Stimulated activated naive CD8-positive, alpha-beta T cell treated with anti-CD3 and anti-CD28 coated beads, Interleukin-15, Interleukin-2, amounts not matched to agents 100 ng/mL and 50 ng/mL, for 24 hours (primary cell): ENCODE data around the gene KLF9.

Experiments
- H3K27ac Mint-ChIP-seq: one replicate; pipeline ENCODE4 v1.8.0; 2021; ENCODE audit warnings: mild to moderate bottlenecking, mixed read lengths
- H3K27me3 Mint-ChIP-seq: one replicate; pipeline ENCODE4 v1.8.0; 2021; ENCODE audit warnings: mixed read lengths
- H3K36me3 Mint-ChIP-seq: one replicate; pipeline ENCODE4 v1.8.0; 2021; ENCODE audit warnings: low read depth, mixed read lengths
- H3K4me1 Mint-ChIP-seq: one replicate; pipeline ENCODE4 v1.8.0; 2021; ENCODE audit warnings: low read depth, mixed read lengths
- H3K4me3 Mint-ChIP-seq: one replicate; pipeline ENCODE4 v1.8.0; 2021; ENCODE audit warnings: mild to moderate bottlenecking, mixed read lengths
- H3K9me3 Mint-ChIP-seq: one replicate; pipeline ENCODE4 v1.8.0; 2021; ENCODE audit warnings: mixed read lengths

Gene KLF9

GRCh38 chr9:70413464-70413798 is 1.0 kb downstream of the KLF9 start:
- no peaks in the 10 kb centered on the region for H3K27me3 Mint-ChIP-seq
- peak overlapping the region; percentile 94 for H3K4me3 Mint-ChIP-seq
- no peaks in the 10 kb centered on the region for H3K9me3 Mint-ChIP-seq
- H3K27ac Mint-ChIP-seq, result peak overlapping the region; percentile 96
- H3K4me1 Mint-ChIP-seq, result peaks cover 57% of the 10 kb centered on the region
- no peaks in the 10 kb centered on the region for H3K36me3 Mint-ChIP-seq

- H3K9me3 Mint-ChIP-seq, result no peaks in the 10 kb centered on the region
- peak overlapping the region; percentile 99 for H3K27ac Mint-ChIP-seq
- no peaks in the 10 kb centered on the region for H3K36me3 Mint-ChIP-seq
- peak overlapping the region; percentile 92 for H3K4me3 Mint-ChIP-seq
- no peaks in the 10 kb centered on the region for H3K27me3 Mint-ChIP-seq
- peaks cover 57% of the 10 kb centered on the region for H3K4me1 Mint-ChIP-seq
Observed at GRCh38 chr9:70412832-70413463, 1.5 kb downstream of the KLF9 start.

GRCh38 chr9:70411930-70412831 is 2.3 kb downstream of the KLF9 start:
- H3K27me3 Mint-ChIP-seq, result no peaks in the 10 kb centered on the region
- H3K4me1 Mint-ChIP-seq, result peaks cover 64% of the 10 kb centered on the region
- peak overlapping the region; percentile 92 for H3K4me3 Mint-ChIP-seq
- peak overlapping the region; percentile 99 for H3K27ac Mint-ChIP-seq
- no peaks in the 10 kb centered on the region for H3K9me3 Mint-ChIP-seq
- H3K36me3 Mint-ChIP-seq, result no peaks in the 10 kb centered on the region

- no peaks in the 10 kb centered on the region for H3K27me3 Mint-ChIP-seq
- peaks cover 72% of the 10 kb centered on the region for H3K4me1 Mint-ChIP-seq
- no peaks in the 10 kb centered on the region for H3K36me3 Mint-ChIP-seq
- no peaks in the 10 kb centered on the region for H3K9me3 Mint-ChIP-seq
- peak overlapping the region; percentile 99 for H3K27ac Mint-ChIP-seq
- peak overlapping the region; percentile 92 for H3K4me3 Mint-ChIP-seq
Observed at GRCh38 chr9:70411121-70411929, 3.1 kb downstream of the KLF9 start.

GRCh38 chr9:70410368-70410767 is 4.1 kb downstream of the KLF9 start:
- Mint-ChIP-seq H3K9me3 (no peaks in the 10 kb centered on the region), H3K27ac (peak overlapping the region; percentile 99), H3K27me3 (no peaks in the 10 kb centered on the region), H3K36me3 (no peaks in the 10 kb centered on the region), H3K4me3 (peak overlapping the region; percentile 92), H3K4me1 (peaks cover 82% of the 10 kb centered on the region)

GRCh38 chr9:70409800-70410199 is 4.7 kb downstream of the KLF9 start:
- Mint-ChIP-seq H3K27me3 (no peaks in the 10 kb centered on the region), H3K4me3 (peak overlapping the region; percentile 92), H3K9me3 (no peaks in the 10 kb centered on the region), H3K27ac (peak overlapping the region; percentile 99), H3K4me1 (peaks cover 83% of the 10 kb centered on the region), H3K36me3 (no peaks in the 10 kb centered on the region)

- Mint-ChIP-seq H3K27ac (peak overlapping the region; percentile 68), H3K36me3 (no peaks in the 10 kb centered on the region), H3K4me3 (peak overlapping the region; percentile 7), H3K4me1 (peaks cover 80% of the 10 kb centered on the region), H3K27me3 (no peaks in the 10 kb centered on the region), H3K9me3 (no peaks in the 10 kb centered on the region)
Observed at GRCh38 chr9:70409280-70409679, 5.2 kb downstream of the KLF9 start.

- Mint-ChIP-seq H3K4me1 (peaks cover 81% of the 10 kb centered on the region), H3K36me3 (no peaks in the 10 kb centered on the region), H3K9me3 (no peaks in the 10 kb centered on the region), H3K27ac (peak overlapping the region; percentile 96), H3K27me3 (no peaks in the 10 kb centered on the region), H3K4me3 (no peak overlapping the region)
Observed at GRCh38 chr9:70408393-70409040, 5.9 kb downstream of the KLF9 start.

- no peaks in the 10 kb centered on the region for H3K36me3 Mint-ChIP-seq
- no peaks in the 10 kb centered on the region for H3K9me3 Mint-ChIP-seq
- peaks cover 91% of the 10 kb centered on the region for H3K4me1 Mint-ChIP-seq
- H3K27ac Mint-ChIP-seq, result peak overlapping the region; percentile 96
- peak overlapping the region; percentile 83 for H3K4me3 Mint-ChIP-seq
- H3K27me3 Mint-ChIP-seq, result no peaks in the 10 kb centered on the region
Observed at GRCh38 chr9:70407081-70407503, 7.4 kb downstream of the KLF9 start.

GRCh38 chr9:70406434-70406862 is 8.0 kb downstream of the KLF9 start:
- peak overlapping the region; percentile 96 for H3K27ac Mint-ChIP-seq
- H3K9me3 Mint-ChIP-seq, result no peaks in the 10 kb centered on the region
- H3K36me3 Mint-ChIP-seq, result no peaks in the 10 kb centered on the region
- no peaks in the 10 kb centered on the region for H3K27me3 Mint-ChIP-seq
- H3K4me3 Mint-ChIP-seq, result peak overlapping the region; percentile 83
- peaks cover 87% of the 10 kb centered on the region for H3K4me1 Mint-ChIP-seq

- no peaks in the 10 kb centered on the region for H3K27me3 Mint-ChIP-seq
- H3K4me1 Mint-ChIP-seq, result peaks cover 82% of the 10 kb centered on the region
- peak overlapping the region; percentile 96 for H3K27ac Mint-ChIP-seq
- no peaks in the 10 kb centered on the region for H3K36me3 Mint-ChIP-seq
- no peaks in the 10 kb centered on the region for H3K9me3 Mint-ChIP-seq
- H3K4me3 Mint-ChIP-seq, result peak overlapping the region; percentile 83
Observed at GRCh38 chr9:70405808-70406433, 8.5 kb downstream of the KLF9 start.

- H3K36me3 Mint-ChIP-seq, result no peaks in the 10 kb centered on the region
- H3K27me3 Mint-ChIP-seq, result no peaks in the 10 kb centered on the region
- H3K4me1 Mint-ChIP-seq, result peaks cover 82% of the 10 kb centered on the region
- H3K27ac Mint-ChIP-seq, result no peak overlapping the region
- H3K9me3 Mint-ChIP-seq, result no peaks in the 10 kb centered on the region
- H3K4me3 Mint-ChIP-seq, result no peak overlapping the region
Observed at GRCh38 chr9:70404261-70404660, 10.2 kb downstream of the KLF9 start.

GRCh38 chr9:70403618-70404025 is 10.8 kb downstream of the KLF9 start:
- Mint-ChIP-seq H3K27ac (peak overlapping the region; percentile 70), H3K4me1 (peaks cover 86% of the 10 kb centered on the region), H3K4me3 (no peak overlapping the region), H3K9me3 (no peaks in the 10 kb centered on the region), H3K36me3 (no peaks in the 10 kb centered on the region), H3K27me3 (no peaks in the 10 kb centered on the region)

GRCh38 chr9:70403166-70403565 is 11.3 kb downstream of the KLF9 start:
- Mint-ChIP-seq H3K36me3 (no peaks in the 10 kb centered on the region), H3K9me3 (no peaks in the 10 kb centered on the region), H3K4me3 (no peak overlapping the region), H3K27ac (peak overlapping the region; percentile 70), H3K27me3 (no peaks in the 10 kb centered on the region), H3K4me1 (peaks cover 86% of the 10 kb centered on the region)
